Glutamatergic neuron (in vitro differentiated cells): ENCODE data around the gene MYDGF. TPM values are rescaled to one million over a fixed set of nuclear protein-coding genes. Genes with fewer than 3 reads are reported as not detected.
"Not testable (repeated sequence)": the region's sequence is repeated elsewhere in the genome, so short reads cannot be mapped to it uniquely, and the experiment has no call there.

Experiments used
- DNase-seq: peaks from one replicate; pipeline ENCODE4 v3.0.0; 2022
- H3K27ac Mint-ChIP-seq: one replicate; pipeline ENCODE4 v1.8.0; 2020; ENCODE audit warnings: mild to moderate bottlenecking, mixed read lengths, inconsistent platforms; ENCODE audit not compliant: unreplicated experiment
- H3K27me3 Mint-ChIP-seq: one replicate; pipeline ENCODE4 v1.8.0; 2020; ENCODE audit warnings: mild to moderate bottlenecking, moderate library complexity, mixed read lengths, inconsistent platforms; ENCODE audit not compliant: unreplicated experiment
- H3K36me3 Mint-ChIP-seq: one replicate; pipeline ENCODE4 v1.8.0; 2020; ENCODE audit warnings: mild to moderate bottlenecking, mixed read lengths, inconsistent platforms; ENCODE audit not compliant: unreplicated experiment
- H3K4me1 Mint-ChIP-seq: one replicate; pipeline ENCODE4 v1.8.0; 2020; ENCODE audit warnings: mild to moderate bottlenecking, low read depth, mixed read lengths, inconsistent platforms; ENCODE audit not compliant: unreplicated experiment
- H3K4me3 Mint-ChIP-seq: one replicate; pipeline ENCODE4 v1.8.0; 2020; ENCODE audit warnings: mild to moderate bottlenecking, mixed read lengths, inconsistent platforms; ENCODE audit not compliant: unreplicated experiment
- H3K9me3 Mint-ChIP-seq: one replicate; pipeline ENCODE4 v1.8.0; 2020; ENCODE audit warnings: mild to moderate bottlenecking, moderate library complexity, mixed read lengths, inconsistent platforms; ENCODE audit not compliant: unreplicated experiment
- CTCF ChIP-seq: fragments of 200-600 bp; sonication (generic); IDR thresholded peaks from one replicate; pipeline ENCODE4 v1.5.0; 2021; ENCODE audit not compliant: partially characterized antibody, unreplicated experiment
- total RNA-seq: library from RNA; stranded (reverse); fragmentation: NEBNext Ultra II Directional; extraction: Animal tissue kit (Norgen Biotek cat#: 25700); gene quantifications from one replicate; pipeline ENCODE4 v1.2.1, GENCODE V29; 2021; ENCODE audit not compliant: unreplicated experiment

Gene MYDGF
- total RNA-seq, 1 donor from 2014 or later: 32.6 TPM

GRCh38 chr19:4686700-4687099 is 16.6 kb upstream of the MYDGF start:
- no peak for TF ChIP-seq CTCF
- Mint-ChIP-seq H3K4me1 (peaks cover 5% of the 10 kb centered on the region), H3K27me3 (peaks cover 7% of the 10 kb centered on the region), H3K9me3 (peaks cover 4% of the 10 kb centered on the region), H3K27ac (no peak overlapping the region), H3K36me3 (no peaks in the 10 kb centered on the region), H3K4me3 (no peak overlapping the region)
- DNase-seq: no peak

- no peak for DNase-seq
- TF ChIP-seq CTCF: no peak
- Mint-ChIP-seq H3K27ac (no peak overlapping the region), H3K4me3 (no peak overlapping the region), H3K9me3 (peaks cover 4% of the 10 kb centered on the region), H3K27me3 (peaks cover 4% of the 10 kb centered on the region), H3K36me3 (no peaks in the 10 kb centered on the region), H3K4me1 (no peaks in the 10 kb centered on the region)
These were observed 14.4 kb upstream of the MYDGF start for GRCh38 chr19:4684312-4685095.

- no peaks in the 10 kb centered on the region for H3K4me1 Mint-ChIP-seq
- no peak for DNase-seq
- H3K9me3 Mint-ChIP-seq: peaks cover 5% of the 10 kb centered on the region
- no peak overlapping the region for H3K27ac Mint-ChIP-seq
- TF ChIP-seq CTCF: no peak
- H3K36me3 Mint-ChIP-seq: no peaks in the 10 kb centered on the region
- peaks cover 2% of the 10 kb centered on the region for H3K27me3 Mint-ChIP-seq
- H3K4me3 Mint-ChIP-seq: no peak overlapping the region
These were observed 12.5 kb upstream of the MYDGF start for GRCh38 chr19:4682417-4683200.

- H3K4me3 Mint-ChIP-seq, H3K36me3 Mint-ChIP-seq, H3K4me1 Mint-ChIP-seq, H3K9me3 Mint-ChIP-seq, H3K27ac Mint-ChIP-seq, DNase-seq, H3K27me3 Mint-ChIP-seq: not testable (repeated sequence)
These were observed 9.9 kb upstream of the MYDGF start for GRCh38 chr19:4680021-4680420.

- peak; percentile 48 for DNase-seq
- peaks cover 7% of the 10 kb centered on the region for H3K9me3 Mint-ChIP-seq
These were observed 9.0 kb upstream of the MYDGF start for GRCh38 chr19:4678881-4679790.

More at GRCh38 chr19:4678881-4679790, 9.0 kb upstream of the MYDGF start:
- Mint-ChIP-seq H3K4me3 (no peak overlapping the region), H3K4me1 (no peaks in the 10 kb centered on the region), H3K36me3 (no peaks in the 10 kb centered on the region), H3K27me3 (peaks cover 3% of the 10 kb centered on the region), H3K27ac (no peak overlapping the region)
- no peak for TF ChIP-seq CTCF
